GM23248 (cell line): Measurements from ENCODE around the gene TEX36. TPM values are rescaled to one million over a fixed set of nuclear protein-coding genes. Genes with fewer than 3 reads are reported as not detected.

Experiments
- DNase-seq: peaks from one replicate; pipeline ENCODE4 v3.0.0-alpha.2; 2015
- H2AFZ ChIP-seq: fragments of 200-600 bp; sonication (generic); 2 replicates; pipeline ENCODE4 v1.6.1; 2016; ENCODE audit warnings: antibody characterized with exemption
- H3F3A ChIP-seq: fragments of 200-600 bp; sonication (generic); 2 replicates; pipeline ENCODE4 v1.6.1; 2016; ENCODE audit warnings: mild to moderate bottlenecking, antibody characterized with exemption, mixed run types; ENCODE audit not compliant: insufficient read depth
- H3K27ac ChIP-seq: fragments of 200-600 bp; sonication (generic); 2 replicates; pipeline ENCODE4 v1.5.1; 2016; ENCODE audit warnings: mild to moderate bottlenecking
- H3K27me3 ChIP-seq: fragments of 200-600 bp; sonication (generic); replicated peaks from 2 replicates; pipeline ENCODE4 v1.6.1; 2016; ENCODE audit warnings: mild to moderate bottlenecking; ENCODE audit not compliant: insufficient read depth
- H3K36me3 ChIP-seq: fragments of 200-600 bp; sonication (generic); 2 replicates; pipeline ENCODE4 v1.6.1; 2016; ENCODE audit warnings: low read depth, mild to moderate bottlenecking
- H3K4me1 ChIP-seq: fragments of 200-600 bp; sonication (generic); 2 replicates; pipeline ENCODE4 v1.6.1; 2016; ENCODE audit warnings: mild to moderate bottlenecking; ENCODE audit not compliant: insufficient read depth
- H3K4me2 ChIP-seq: fragments of 200-600 bp; sonication (generic); one replicate; pipeline ENCODE4 v1.6.1; 2016; ENCODE audit warnings: mild to moderate bottlenecking; ENCODE audit not compliant: unreplicated experiment
- H3K4me3 ChIP-seq: fragments of 200-600 bp; sonication (generic); 2 replicates; pipeline ENCODE4 v1.5.1; 2016; ENCODE audit warnings: mild to moderate bottlenecking
- H3K79me2 ChIP-seq: fragments of 200-600 bp; sonication (generic); 2 replicates; pipeline ENCODE4 v1.6.1; 2016; ENCODE audit warnings: mild to moderate bottlenecking; ENCODE audit not compliant: insufficient read depth
- H3K9ac ChIP-seq: fragments of 200-600 bp; sonication (generic); 2 replicates; pipeline ENCODE4 v1.6.1; 2016; ENCODE audit warnings: mild to moderate bottlenecking
- H3K9me2 ChIP-seq: fragments of 200-600 bp; sonication (generic); 2 replicates; pipeline ENCODE4 v1.6.1; 2016; ENCODE audit warnings: mixed run types, mild to moderate bottlenecking, moderate library complexity; ENCODE audit not compliant: insufficient read depth
- H3K9me3 ChIP-seq: fragments of 200-600 bp; sonication (generic); one replicate; pipeline ENCODE4 v1.6.1; 2017; ENCODE audit warnings: low read depth
- H4K20me1 ChIP-seq: fragments of 200-600 bp; sonication (generic); 2 replicates; pipeline ENCODE4 v1.6.0; 2016; ENCODE audit not compliant: insufficient read depth
- EZH2 ChIP-seq: fragments of 200-600 bp; sonication (generic); IDR thresholded peaks from 2 replicates; pipeline ENCODE4 v1.6.1; 2018; ENCODE audit warnings: antibody characterized with exemption, mild to moderate bottlenecking; ENCODE audit not compliant: insufficient read depth, poor library complexity, severe bottlenecking
- EZH2phosphoT487 ChIP-seq: fragments of 200-600 bp; sonication (generic); IDR thresholded peaks from 2 replicates; pipeline ENCODE4 v1.6.1; 2018; ENCODE audit warnings: antibody characterized with exemption, moderate library complexity, mild to moderate bottlenecking, low read depth; ENCODE audit not compliant: insufficient read depth
- WGBS, 2 experiments: methylation state at CpG; one replicate each; pipeline ENCODE4 v1.1.6; 2015 to 2017; ENCODE audit warnings: low lambda C conversion rate in 2 of 2, low coverage in 1 of 2; ENCODE audit errors: missing lambda C conversion rate in 2 of 2; 5-methylcytosine and 5-hydroxymethylcytosine counted together
- in situ Hi-C: fragments of 300-500 bp; cut with MboI; formaldehyde crosslinking; loops from 2 replicates; pipeline ENCODE4 v1.15.0; 2020
- polyA plus RNA-seq: library from polyadenylated mRNA; unstranded; fragments of >200 nt; fragmentation: Nextera tagmentation; extraction: Ambion mirVana; gene quantifications from 2 replicates; pipeline ENCODE4 v1.2.1, GENCODE V29; 2016
- total RNA-seq: library from RNA; depleted of rRNA; stranded (reverse); fragments of >200 nt; shearing (Covaris generic); gene quantifications from 2 replicates; pipeline ENCODE4 v1.2.3, GENCODE V29; 2014

Gene TEX36
- total and polyA plus RNA-seq, 2 experiments from 2014 or later: 0.34 to 0.76 TPM

DNA sequence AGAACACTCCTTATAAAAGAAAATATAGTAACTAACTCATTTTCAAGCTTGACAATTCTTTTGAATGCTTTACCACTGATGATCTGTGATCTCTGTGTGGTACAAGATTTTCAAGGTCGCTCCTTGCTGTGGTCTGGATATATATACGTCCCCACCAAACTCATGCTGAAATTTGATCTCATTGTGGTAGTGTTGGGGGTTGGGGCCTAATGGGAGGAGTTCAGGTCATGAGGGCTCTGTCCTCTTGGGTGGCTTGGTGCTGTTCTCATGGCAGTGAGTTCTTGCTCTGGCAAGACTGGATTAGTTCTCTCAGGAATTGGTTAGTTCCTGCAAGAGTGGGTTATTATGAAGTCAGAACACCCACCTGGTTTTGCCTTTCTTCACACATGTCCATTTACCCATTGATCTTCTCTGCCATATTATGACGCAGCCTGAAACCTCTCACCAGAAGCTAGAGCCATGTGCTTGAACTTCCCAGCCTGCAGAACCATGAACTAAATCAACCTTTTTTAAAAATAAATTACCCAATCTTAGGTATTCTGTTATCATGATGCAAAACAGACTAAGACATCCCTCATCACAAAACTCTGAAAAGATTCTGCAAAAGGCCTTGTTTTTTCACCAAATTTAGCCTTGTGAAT is 28.3 kb upstream of the TEX36 start:
- TF ChIP-seq EZH2: no peak
- no peak for TF ChIP-seq EZH2phosphoT487
- DNase-seq: no peak
- Histone ChIP-seq H3F3A (0 out of 2 replicates have a peak, but pooled peaks cover 12% of the 10 kb centered on the region), H3K27ac (no peak overlapping the region), H3K27me3 (no peaks in the 10 kb centered on the region), H3K4me2 (no peak overlapping the region), H3K9me3 (no peaks in the 10 kb centered on the region), H3K9ac (no peak overlapping the region), H3K4me1 (peaks cover 9% of the 10 kb centered on the region; the same call in 1 of the 2 replicates), H3K9me2 (no peaks in the 10 kb centered on the region), H3K4me3 (no peak overlapping the region), H2AFZ (no peak overlapping the region), H3K79me2 (no peaks in the 10 kb centered on the region), H4K20me1 (no peaks in the 10 kb centered on the region), H3K36me3 (no peaks in the 10 kb centered on the region)
- 67 to 72% methylated on average over 3 of the region's 3 CpGs for WGBS, 2 experiments
- in situ Hi-C loops: loop anchor here (25.0 kb wide), 1 partner anchor 674 kb away; no protein-coding TSS in a partner anchor

DNA sequence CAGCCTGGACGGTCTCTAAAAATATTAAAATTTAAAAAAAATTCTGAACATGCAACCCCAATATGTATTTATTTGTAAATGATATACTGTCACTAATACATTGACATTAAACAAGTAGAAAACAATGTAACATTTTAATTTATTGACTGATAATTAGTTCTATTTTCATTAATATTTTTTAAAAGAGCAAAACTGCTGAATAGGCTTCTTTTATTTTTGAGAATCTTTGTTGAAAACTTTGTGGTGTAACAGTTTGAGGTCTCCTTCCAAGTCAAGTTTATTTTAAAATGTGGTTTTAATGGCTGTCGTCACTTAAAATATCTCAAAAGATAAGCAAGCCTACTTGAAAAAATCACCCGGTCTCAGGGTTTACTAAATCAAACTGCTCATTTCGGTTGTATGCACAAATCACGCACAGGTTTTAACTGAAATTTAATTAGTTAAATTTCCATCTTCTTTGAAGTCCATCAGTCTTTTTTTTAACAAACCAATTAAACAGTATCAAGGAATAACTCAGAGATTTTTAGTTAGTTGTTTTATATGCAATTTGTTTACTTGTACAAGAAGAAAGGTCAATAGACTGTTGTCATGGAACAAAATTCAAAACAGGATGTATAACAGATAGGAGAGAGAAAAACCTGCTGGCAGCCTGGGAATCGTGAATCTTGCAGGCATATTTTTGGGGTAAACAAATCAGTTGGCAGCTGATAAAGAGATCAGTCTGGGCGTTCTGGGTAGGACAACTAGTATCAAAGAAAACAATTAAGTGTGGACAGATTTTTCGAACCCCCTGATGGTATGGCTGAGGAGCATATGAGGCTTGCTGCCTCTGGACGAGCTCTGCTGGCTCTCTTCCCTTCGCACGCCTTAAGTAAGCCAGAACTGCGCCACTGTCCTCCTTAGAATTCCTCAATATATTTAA is 26.9 kb upstream of the TEX36 start:
- 70% methylated on average over 12 of the region's 12 CpGs for WGBS, 2 experiments
- Histone ChIP-seq H3K4me1 (peaks cover 9% of the 10 kb centered on the region; the same call in 1 of the 2 replicates), H3K9ac (no peak overlapping the region), H3K79me2 (no peaks in the 10 kb centered on the region), H2AFZ (no peak overlapping the region), H3F3A (0 out of 2 replicates have a peak, but pooled peaks cover 12% of the 10 kb centered on the region), H3K4me2 (no peak overlapping the region), H3K36me3 (no peaks in the 10 kb centered on the region), H4K20me1 (no peaks in the 10 kb centered on the region), H3K4me3 (no peak overlapping the region), H3K27me3 (no peaks in the 10 kb centered on the region), H3K9me2 (no peaks in the 10 kb centered on the region), H3K9me3 (no peaks in the 10 kb centered on the region), H3K27ac (no peak overlapping the region)
- no peak for TF ChIP-seq EZH2phosphoT487
- TF ChIP-seq EZH2: no peak
- in situ Hi-C loops: loop anchor here (25.0 kb wide), 1 partner anchor 673 kb away; no protein-coding TSS in a partner anchor
- DNase-seq: no peak

DNA sequence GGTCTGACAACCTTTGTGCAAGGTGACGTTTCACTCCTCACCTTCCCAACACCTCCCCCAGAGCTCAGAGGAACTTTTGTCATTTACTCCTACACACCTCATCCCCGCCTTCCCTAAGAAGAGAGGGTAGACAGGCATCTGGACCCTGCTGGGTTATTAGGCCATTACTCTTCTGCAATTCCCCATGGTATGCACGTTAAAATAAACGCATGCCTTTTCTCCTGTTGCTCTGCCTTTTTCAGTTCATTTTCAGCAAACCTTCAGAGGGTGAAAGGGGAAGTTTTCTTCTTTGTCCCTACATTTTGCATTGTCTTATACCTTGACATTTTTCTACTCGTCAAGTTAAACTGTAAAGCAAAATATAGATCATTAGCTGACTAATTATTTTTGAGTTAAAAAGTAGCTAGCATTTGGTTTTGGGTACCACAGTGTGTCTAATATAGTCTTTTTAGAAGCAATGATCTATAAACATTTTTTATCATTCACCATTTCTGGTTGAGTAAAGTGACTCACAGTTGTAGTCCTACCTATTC is 26.1 kb upstream of the TEX36 start:
- no peak for TF ChIP-seq EZH2phosphoT487
- TF ChIP-seq EZH2: no peak
- Histone ChIP-seq H3K27ac (no peak overlapping the region), H3K4me1 (peaks cover 9% of the 10 kb centered on the region; the same call in 1 of the 2 replicates), H3K9me2 (no peaks in the 10 kb centered on the region), H3F3A (0 out of 2 replicates have a peak, but pooled peaks cover 12% of the 10 kb centered on the region), H3K27me3 (no peaks in the 10 kb centered on the region), H3K9me3 (no peaks in the 10 kb centered on the region), H4K20me1 (no peaks in the 10 kb centered on the region), H3K79me2 (no peaks in the 10 kb centered on the region), H3K9ac (no peak overlapping the region), H3K4me2 (no peak overlapping the region), H3K4me3 (no peak overlapping the region), H2AFZ (no peak overlapping the region), H3K36me3 (no peaks in the 10 kb centered on the region)
- 74 to 77% methylated on average over 5 of the region's 5 CpGs for WGBS, 2 experiments
- in situ Hi-C loops: loop anchor here (25.0 kb wide), 1 partner anchor 672 kb away; no protein-coding TSS in a partner anchor
- no peak for DNase-seq
